ENCODE results near the gene ZFHX3. TPM values are rescaled to one million over a fixed set of nuclear protein-coding genes. Genes with fewer than 3 reads are reported as not detected.
A peak's percentile ranks its signal among the peaks of the same experiment; 100 is the strongest.

The ZFHX3 gene
- total and polyA plus RNA-seq, 2 experiments from 2014 or later, result 6.7 to 12.2 TPM

GRCh38 chr16:72838951-72839350, 209.0 kb downstream of the ZFHX3 start:
- TF ChIP-seq, protein P1, sequence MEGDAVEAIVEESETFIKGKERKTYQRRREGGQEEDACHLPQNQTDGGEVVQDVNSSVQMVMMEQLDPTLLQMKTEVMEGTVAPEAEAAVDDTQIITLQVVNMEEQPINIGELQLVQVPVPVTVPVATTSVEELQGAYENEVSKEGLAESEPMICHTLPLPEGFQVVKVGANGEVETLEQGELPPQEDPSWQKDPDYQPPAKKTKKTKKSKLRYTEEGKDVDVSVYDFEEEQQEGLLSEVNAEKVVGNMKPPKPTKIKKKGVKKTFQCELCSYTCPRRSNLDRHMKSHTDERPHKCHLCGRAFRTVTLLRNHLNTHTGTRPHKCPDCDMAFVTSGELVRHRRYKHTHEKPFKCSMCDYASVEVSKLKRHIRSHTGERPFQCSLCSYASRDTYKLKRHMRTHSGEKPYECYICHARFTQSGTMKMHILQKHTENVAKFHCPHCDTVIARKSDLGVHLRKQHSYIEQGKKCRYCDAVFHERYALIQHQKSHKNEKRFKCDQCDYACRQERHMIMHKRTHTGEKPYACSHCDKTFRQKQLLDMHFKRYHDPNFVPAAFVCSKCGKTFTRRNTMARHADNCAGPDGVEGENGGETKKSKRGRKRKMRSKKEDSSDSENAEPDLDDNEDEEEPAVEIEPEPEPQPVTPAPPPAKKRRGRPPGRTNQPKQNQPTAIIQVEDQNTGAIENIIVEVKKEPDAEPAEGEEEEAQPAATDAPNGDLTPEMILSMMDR (IDR thresholded peaks at IDR 0.05; ENCODE audit: low read depth, low read length), result no peak
- H3K36me3 ChIP-seq, result no peaks in the 10 kb centered on the region
- no peaks in the 10 kb centered on the region for H3K27me3 ChIP-seq
- H3K4me3 ChIP-seq, result no peak overlapping the region
- no peaks in the 10 kb centered on the region for H3K9me3 ChIP-seq (ENCODE audit: low read depth)
- H3K4me1 ChIP-seq (ENCODE audit: low read depth), result peaks cover 3% of the 10 kb centered on the region
- no peak overlapping the region for H3K27ac ChIP-seq
- DNase-seq (ENCODE audit: low read depth in 1 of 2, low spot score in 1 of 2), result no peak

- Histone ChIP-seq H3K9me3 (ENCODE audit: low read depth) (no peaks in the 10 kb centered on the region), H3K27ac (peak overlapping the region; percentile 7), H3K27me3 (no peaks in the 10 kb centered on the region), H3K4me1 (ENCODE audit: low read depth) (no peaks in the 10 kb centered on the region), H3K4me3 (no peak overlapping the region), H3K36me3 (no peaks in the 10 kb centered on the region)
- DNase-seq (ENCODE audit: low read depth in 1 of 2, low spot score in 1 of 2), result no peak
- TF ChIP-seq, protein P1 (IDR thresholded peaks at IDR 0.05; ENCODE audit: low read depth, low read length), result no peak
These were observed 209.4 kb downstream of the ZFHX3 start for GRCh38 chr16:72838586-72838910.

- peak overlapping the region; percentile 7 for H3K27ac ChIP-seq
- no peak for DNase-seq (ENCODE audit: low read depth in 1 of 2, low spot score in 1 of 2)
- TF ChIP-seq, protein P1 (IDR thresholded peaks at IDR 0.05; ENCODE audit: low read depth, low read length), result no peak
- H3K36me3 ChIP-seq, result no peaks in the 10 kb centered on the region
- H3K4me1 ChIP-seq (ENCODE audit: low read depth), result no peaks in the 10 kb centered on the region
- H3K4me3 ChIP-seq, result no peak overlapping the region
- no peaks in the 10 kb centered on the region for H3K9me3 ChIP-seq (ENCODE audit: low read depth)
- H3K27me3 ChIP-seq, result no peaks in the 10 kb centered on the region
These were observed 209.9 kb downstream of the ZFHX3 start for GRCh38 chr16:72837846-72838585.

DNA sequence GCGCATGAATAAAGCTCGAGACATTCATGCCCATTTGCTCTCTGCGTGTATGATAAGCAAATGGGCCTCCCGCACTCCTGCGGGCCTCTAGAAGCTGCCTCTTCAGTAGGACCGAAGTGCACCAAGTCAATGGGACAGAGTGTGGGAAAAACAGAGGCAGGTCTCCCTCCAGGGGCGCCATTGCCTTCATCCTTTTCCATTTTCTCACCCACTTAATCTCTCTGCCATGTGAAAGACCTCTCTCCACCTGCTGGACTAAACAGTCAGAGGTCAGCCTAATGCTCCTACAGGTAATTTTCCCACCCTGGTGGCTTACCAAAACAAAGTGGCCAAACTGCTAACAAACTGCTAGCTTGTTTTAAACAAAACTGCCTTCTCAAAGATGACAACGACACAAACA, 210.9 kb downstream of the ZFHX3 start:
- no peak for DNase-seq (ENCODE audit: low read depth in 1 of 2, low spot score in 1 of 2)
- TF ChIP-seq, protein P1 (IDR thresholded peaks at IDR 0.05; ENCODE audit: low read depth, low read length), result peak; percentile 7
- H3K9me3 ChIP-seq (ENCODE audit: low read depth), result no peaks in the 10 kb centered on the region

DNA sequence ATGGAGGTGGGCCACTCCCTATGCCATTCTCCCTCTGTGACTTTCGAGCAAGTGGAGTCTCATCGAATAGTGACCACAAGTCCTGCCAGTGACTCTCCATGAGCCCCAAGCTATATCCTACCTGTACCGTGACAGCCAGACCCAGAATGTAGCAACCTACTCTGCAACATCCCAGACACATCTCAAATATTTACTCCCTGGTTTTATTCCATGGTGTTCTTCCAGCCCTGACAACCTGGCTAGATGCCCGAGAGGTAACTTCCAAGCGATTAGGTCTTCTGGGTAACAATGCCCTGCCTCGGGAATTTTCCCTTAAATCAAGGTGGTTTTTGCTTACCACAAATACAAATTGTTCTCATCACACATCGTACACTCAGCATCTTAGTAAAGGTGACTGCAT, 211.7 kb downstream of the ZFHX3 start:
- no peaks in the 10 kb centered on the region for H3K4me1 ChIP-seq (ENCODE audit: low read depth)

More for the DNA sequence above, 210.9 kb downstream of the ZFHX3 start:
- Histone ChIP-seq H3K27ac (no peak overlapping the region), H3K4me3 (no peak overlapping the region), H3K27me3 (no peaks in the 10 kb centered on the region), H3K4me1 (ENCODE audit: low read depth) (no peaks in the 10 kb centered on the region), H3K36me3 (no peaks in the 10 kb centered on the region)

More for the DNA sequence above, 211.7 kb downstream of the ZFHX3 start:
- no peak for DNase-seq (ENCODE audit: low read depth in 1 of 2, low spot score in 1 of 2)
- no peaks in the 10 kb centered on the region for H3K9me3 ChIP-seq (ENCODE audit: low read depth)
- H3K4me3 ChIP-seq, result no peak overlapping the region
- H3K27me3 ChIP-seq, result no peaks in the 10 kb centered on the region
- TF ChIP-seq, protein P1 (IDR thresholded peaks at IDR 0.05; ENCODE audit: low read depth, low read length), result no peak
- H3K27ac ChIP-seq, result no peak overlapping the region
- H3K36me3 ChIP-seq, result no peaks in the 10 kb centered on the region

Data from cardiac muscle cell (in vitro differentiated cells and primary cell).